Mucosa of stomach (tissue), 1 donor: ENCODE results near the gene CYP27C1.
"Not testable (repeated sequence)": the region's sequence is repeated elsewhere in the genome, so short reads cannot be mapped to it uniquely, and the experiment has no call there.

Source experiments
- H3K27me3 ChIP-seq: one replicate; pipeline ENCODE4 v1.7.0; 2013; ENCODE audit warnings: mild to moderate bottlenecking, low read length; ENCODE audit not compliant: control insufficient read depth, insufficient read depth
- H3K36me3 ChIP-seq: one replicate; pipeline ENCODE4 v1.7.0; 2013; ENCODE audit warnings: low read length; ENCODE audit not compliant: control insufficient read depth, insufficient read depth
- H3K4me1 ChIP-seq: one replicate; pipeline ENCODE4 v1.7.0; 2013; ENCODE audit warnings: mild to moderate bottlenecking, low read length; ENCODE audit not compliant: control insufficient read depth, insufficient read depth
- H3K4me3 ChIP-seq: one replicate; pipeline ENCODE4 v1.7.0; 2013; ENCODE audit warnings: low read length
- H3K9ac ChIP-seq: one replicate; pipeline ENCODE4 v1.7.0; 2013; ENCODE audit warnings: mild to moderate bottlenecking, low read length, moderate library complexity
- H3K9me3 ChIP-seq: one replicate; pipeline ENCODE4 v1.7.0; 2013; ENCODE audit warnings: mild to moderate bottlenecking, low read length, moderate library complexity; ENCODE audit not compliant: control insufficient read depth
- donor health status: Pancreatic carcinoma.

Gene CYP27C1

DNA sequence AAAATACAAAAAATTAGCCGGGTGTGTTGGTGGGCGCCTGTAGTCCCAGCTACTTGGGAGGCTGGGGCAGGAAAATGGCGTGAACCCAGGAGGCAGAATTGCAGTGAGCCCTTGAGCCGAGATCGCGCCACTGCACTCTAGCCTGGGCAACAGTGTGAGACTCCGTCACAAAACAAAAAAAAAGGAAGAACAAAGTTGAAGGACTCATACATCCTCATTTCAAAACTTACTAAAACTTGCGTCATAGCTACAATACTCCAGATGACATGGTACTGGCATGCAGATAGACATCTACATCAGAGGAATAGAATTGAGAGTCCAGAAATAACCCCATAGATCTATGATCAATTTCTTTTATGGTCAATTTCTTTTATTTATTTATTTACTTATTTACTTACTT, 13.6 kb upstream of the CYP27C1 start:
- no peak overlapping the region for H3K4me3 ChIP-seq
- H3K4me1 ChIP-seq = no peaks in the 10 kb centered on the region
- no peaks in the 10 kb centered on the region for H3K36me3 ChIP-seq
- H3K9ac ChIP-seq = no peak overlapping the region
- no peaks in the 10 kb centered on the region for H3K9me3 ChIP-seq
- H3K27me3 ChIP-seq = no peaks in the 10 kb centered on the region

DNA sequence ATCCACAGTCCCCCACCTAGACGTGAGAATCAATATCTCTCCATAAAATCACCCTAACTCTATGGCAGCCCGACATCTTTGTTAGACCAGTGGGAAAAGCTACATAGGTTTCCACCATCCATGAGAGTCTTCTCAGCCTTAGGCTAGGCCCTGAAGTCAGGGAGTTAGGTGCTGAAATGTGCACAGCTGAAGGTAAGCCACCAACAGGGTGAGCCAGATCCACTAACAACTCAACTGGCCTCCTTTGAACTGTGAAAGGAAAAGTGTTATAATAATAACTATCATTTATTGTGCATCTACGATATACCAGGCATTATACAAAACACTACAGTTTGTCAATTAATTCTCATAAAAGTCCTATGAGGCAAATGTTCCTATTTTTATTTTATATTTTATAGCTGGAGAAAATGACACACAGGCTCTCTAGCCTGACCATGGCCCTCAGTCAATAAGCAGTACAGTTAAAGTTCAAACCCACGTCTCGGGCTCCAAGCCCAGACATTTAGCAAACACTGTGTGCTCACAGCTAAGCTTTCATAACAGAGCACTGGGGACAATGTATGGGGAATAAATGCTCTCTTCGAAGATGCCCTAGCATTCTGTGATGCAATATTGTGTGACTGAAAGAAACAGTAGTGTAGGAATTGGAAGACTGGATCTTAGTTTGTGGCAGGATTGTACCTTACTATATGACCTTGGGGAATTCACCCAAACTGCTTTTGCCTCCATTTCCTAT, 11.2 kb upstream of the CYP27C1 start:
- Histone ChIP-seq H3K9me3 (no peaks in the 10 kb centered on the region), H3K4me3 (no peak overlapping the region), H3K27me3 (no peaks in the 10 kb centered on the region), H3K9ac (no peak overlapping the region), H3K4me1 (peaks cover 5% of the 10 kb centered on the region), H3K36me3 (no peaks in the 10 kb centered on the region)

DNA sequence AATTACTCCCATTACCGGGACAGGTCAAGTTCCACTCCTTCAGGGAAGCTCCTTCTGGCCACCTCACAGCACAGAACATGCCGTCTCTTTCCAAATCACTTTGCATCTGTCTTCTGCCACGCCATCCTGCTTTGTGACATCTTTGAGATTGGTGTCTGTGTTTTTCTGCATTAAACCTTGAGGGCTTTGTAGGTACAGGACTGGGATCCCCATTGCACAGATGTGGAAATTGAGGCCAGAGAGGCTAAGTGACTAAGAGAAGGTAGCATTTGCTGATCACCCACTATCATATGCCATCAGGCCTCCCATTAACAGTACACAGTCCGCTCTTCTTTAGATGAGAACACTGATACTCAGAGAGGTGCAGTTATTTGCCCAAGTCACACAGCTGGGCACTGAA, 9.5 kb upstream of the CYP27C1 start:
- H3K27me3 ChIP-seq = no peaks in the 10 kb centered on the region
- H3K9me3 ChIP-seq = no peaks in the 10 kb centered on the region
- H3K4me3 ChIP-seq = no peak overlapping the region
- peaks cover 11% of the 10 kb centered on the region for H3K4me1 ChIP-seq
- no peaks in the 10 kb centered on the region for H3K36me3 ChIP-seq
- H3K9ac ChIP-seq = no peak overlapping the region

DNA sequence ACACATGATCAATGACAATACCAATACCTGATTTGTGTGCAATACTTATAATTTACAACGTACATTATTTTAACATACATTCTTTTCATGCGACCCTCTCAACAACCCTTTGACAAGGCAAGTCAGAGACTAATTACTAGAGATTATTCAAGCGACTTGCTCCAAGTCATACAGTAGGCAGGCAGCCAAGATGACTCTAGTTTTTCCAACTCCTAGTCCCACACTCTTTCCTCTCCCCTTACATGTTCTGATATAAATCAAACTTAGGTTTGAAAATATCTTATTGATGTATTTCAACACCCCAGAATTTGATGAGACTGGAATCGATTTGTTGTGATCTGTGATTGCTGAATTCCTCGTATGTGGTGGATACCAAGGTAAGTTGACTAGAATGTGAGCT, 8.0 kb upstream of the CYP27C1 start:
- no peaks in the 10 kb centered on the region for H3K9me3 ChIP-seq
- H3K4me1 ChIP-seq = peaks cover 11% of the 10 kb centered on the region
- no peaks in the 10 kb centered on the region for H3K27me3 ChIP-seq
- H3K9ac ChIP-seq = no peak overlapping the region
- H3K4me3 ChIP-seq = no peak overlapping the region
- no peaks in the 10 kb centered on the region for H3K36me3 ChIP-seq

DNA sequence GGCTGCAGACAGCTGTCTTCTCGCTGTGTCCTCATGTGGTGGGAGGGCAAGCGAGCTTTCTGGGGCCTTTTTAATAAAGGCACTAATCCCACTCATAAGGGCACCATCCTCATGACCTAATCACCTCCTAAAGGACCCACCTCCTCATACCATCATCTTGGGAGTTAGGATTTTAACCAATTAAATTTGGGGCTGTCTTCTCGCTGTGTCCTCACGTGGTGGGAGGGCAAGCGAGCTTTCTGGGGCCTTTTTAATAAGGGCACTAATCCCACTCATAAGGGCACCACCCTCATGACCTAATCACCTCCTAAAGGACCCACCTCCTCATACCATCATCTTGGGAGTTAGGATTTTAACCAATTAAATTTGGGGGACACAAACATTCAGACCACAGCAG, 7.2 kb upstream of the CYP27C1 start:
- not testable (repeated sequence) for H3K9ac ChIP-seq

DNA sequence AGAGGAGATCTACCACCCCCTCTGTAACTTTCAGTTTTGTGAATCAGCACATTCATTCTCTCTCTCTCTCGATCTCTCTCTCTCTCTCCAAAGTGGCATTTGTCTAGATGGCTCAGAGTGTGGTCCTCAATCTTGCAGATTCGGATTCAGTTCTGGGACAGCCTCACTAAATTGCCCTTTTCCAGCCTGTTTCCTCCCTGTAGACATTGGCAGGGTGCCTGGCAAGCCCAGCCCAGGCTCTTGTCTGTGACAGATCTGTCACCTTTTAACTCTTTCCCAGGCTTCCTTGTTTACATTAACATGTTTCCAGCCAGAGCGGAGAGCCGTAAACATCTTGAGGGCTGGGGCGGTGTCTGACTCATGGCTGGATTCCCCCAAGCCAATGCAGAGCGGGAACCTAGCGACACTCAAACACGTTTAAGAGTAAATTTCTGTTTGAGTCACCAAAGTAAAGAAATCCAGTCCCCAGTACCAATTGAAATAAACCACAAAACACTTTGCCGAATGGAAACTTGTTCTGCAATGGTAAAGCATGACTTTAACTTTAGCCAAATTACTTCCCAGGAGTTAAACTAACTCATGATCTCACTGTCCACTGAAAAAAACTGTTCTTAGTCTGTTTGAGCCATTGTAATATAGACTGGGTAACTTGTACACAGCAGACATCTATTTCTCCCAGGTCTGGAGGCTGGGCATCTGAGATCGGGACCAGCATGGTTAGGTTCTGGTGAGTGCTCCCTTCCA, 6.6 kb upstream of the CYP27C1 start:
- Histone ChIP-seq H3K9me3 (no peaks in the 10 kb centered on the region), H3K4me3 (no peak overlapping the region), H3K9ac (no peak overlapping the region), H3K27me3 (no peaks in the 10 kb centered on the region), H3K36me3 (no peaks in the 10 kb centered on the region), H3K4me1 (peaks cover 11% of the 10 kb centered on the region)

More for the DNA sequence above, 7.2 kb upstream of the CYP27C1 start:
- not testable (repeated sequence) for H3K9me3 ChIP-seq, H3K27me3 ChIP-seq, H3K4me3 ChIP-seq, H3K36me3 ChIP-seq
- H3K4me1 ChIP-seq = peaks cover 11% of the 10 kb centered on the region

DNA sequence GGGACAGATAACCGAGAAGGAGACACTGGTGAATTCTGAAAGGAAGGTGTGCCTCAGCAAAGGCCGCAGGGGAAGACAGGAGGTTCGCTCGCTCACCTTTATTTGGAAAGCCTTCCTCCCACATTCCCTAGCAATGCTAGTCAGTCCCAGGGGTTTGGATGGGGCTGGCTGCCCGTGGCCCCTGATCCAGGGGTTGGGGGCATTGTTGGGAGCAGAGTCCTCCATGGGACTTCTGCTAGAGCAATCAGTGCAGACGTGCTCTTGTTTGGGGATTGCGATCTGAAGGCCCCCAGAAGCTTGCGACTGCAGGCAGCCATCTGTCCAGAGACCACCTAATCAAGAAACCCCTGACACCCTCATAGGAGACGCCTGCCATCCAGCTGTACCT, 6.0 kb upstream of the CYP27C1 start:
- Histone ChIP-seq H3K9ac (no peak overlapping the region), H3K9me3 (no peaks in the 10 kb centered on the region), H3K27me3 (peaks cover 2% of the 10 kb centered on the region), H3K4me1 (peaks cover 11% of the 10 kb centered on the region), H3K36me3 (no peaks in the 10 kb centered on the region), H3K4me3 (no peak overlapping the region)

DNA sequence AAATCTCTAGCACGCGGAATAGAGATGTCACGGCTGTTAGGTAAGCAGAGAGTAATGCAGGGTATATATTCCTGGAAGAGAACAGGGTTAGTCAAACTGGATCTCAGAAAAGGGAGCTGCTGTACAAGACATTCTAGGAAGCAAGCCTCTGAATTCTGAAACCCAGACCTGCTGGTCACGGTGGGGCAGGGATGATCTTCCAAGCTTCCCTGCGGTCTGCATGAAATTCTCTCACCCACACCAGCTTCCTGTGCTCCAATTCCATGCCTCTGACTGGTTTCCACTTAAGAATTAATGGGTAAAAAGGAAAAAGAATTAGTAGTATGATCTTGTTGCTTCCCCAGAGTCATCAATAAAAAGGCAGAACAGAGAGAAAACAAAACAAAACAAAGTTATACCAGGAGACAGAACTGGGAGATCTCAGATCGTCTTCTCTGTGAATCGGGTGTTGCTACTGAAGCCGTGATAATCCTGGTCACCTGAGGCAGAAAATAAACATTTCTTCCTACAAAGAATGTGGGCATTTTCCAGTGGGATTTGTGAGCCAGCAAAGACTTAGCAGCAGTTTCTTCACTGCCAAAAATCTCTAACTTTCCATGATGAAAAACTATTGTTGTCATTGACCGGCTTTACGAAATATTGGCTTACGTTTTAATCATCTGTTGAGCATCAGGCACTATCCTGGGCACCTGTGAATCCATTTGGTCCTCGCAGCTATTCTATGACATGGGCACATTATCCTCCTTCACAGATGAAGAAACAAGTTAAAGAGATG, 5.3 kb upstream of the CYP27C1 start:
- no peaks in the 10 kb centered on the region for H3K36me3 ChIP-seq
- H3K4me1 ChIP-seq = peaks cover 15% of the 10 kb centered on the region
- H3K27me3 ChIP-seq = peaks cover 9% of the 10 kb centered on the region
- no peak overlapping the region for H3K9ac ChIP-seq
- H3K4me3 ChIP-seq = no peak overlapping the region
- H3K9me3 ChIP-seq = no peaks in the 10 kb centered on the region

DNA sequence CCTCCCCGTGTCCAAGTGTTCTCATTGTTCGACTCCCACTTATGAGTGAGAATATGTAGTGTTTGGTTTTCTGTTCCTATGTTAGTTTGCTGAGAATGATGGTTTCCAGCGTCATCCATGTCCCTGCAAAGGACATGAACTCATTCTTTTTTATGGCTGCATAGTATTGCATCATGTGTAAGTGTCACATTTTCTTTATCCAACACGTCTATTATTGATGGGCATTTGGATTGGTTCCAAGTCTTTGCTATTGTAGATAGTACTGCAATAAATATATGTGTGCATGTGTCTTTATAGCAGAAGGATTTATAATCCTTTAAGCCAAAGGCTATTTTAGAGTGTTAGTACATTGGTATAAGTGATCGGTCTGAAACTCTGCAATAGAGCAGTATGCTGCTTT, 4.0 kb upstream of the CYP27C1 start:
- Histone ChIP-seq H3K4me1 (peaks cover 19% of the 10 kb centered on the region), H3K27me3 (peaks cover 19% of the 10 kb centered on the region)
- H3K9ac ChIP-seq, H3K9me3 ChIP-seq, H3K4me3 ChIP-seq, H3K36me3 ChIP-seq: not testable (repeated sequence)

DNA sequence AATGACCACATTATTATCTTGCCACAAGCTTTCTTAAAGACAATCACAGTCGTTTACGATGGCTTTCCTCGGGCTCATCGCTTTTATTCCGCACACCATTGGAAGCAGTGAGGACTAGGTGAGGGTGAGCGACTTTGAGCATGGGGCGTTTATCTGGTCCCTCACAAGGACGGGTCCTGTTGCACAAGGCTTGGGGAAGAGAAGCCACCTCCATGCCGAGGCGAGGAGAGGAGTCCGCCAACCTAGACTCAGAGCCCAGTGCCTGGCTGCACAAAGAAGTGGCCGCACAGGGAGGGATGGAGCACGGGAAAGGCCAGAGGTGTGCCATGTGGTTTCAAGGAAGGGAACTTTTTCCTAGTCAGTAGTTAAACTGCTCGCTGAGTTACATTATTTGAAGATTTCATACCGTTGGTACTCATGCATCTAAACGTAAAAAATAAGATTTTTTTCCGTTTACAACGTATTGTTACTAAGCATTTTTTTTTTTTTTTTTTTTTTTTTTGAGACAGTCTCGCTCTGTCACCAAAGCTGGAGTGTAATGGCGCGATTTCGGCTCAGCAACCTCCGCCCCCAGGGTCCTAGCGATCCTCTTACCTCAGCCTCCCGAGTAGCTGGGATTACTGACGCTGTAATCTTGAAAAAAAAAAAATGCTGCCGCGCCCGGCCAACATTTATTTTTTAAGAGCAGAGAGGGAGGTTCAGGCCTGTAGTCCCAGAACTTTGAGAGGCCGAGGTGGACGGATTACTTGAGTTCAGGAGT, 849 bp upstream of the CYP27C1 start:
- no peaks in the 10 kb centered on the region for H3K9me3 ChIP-seq

DNA sequence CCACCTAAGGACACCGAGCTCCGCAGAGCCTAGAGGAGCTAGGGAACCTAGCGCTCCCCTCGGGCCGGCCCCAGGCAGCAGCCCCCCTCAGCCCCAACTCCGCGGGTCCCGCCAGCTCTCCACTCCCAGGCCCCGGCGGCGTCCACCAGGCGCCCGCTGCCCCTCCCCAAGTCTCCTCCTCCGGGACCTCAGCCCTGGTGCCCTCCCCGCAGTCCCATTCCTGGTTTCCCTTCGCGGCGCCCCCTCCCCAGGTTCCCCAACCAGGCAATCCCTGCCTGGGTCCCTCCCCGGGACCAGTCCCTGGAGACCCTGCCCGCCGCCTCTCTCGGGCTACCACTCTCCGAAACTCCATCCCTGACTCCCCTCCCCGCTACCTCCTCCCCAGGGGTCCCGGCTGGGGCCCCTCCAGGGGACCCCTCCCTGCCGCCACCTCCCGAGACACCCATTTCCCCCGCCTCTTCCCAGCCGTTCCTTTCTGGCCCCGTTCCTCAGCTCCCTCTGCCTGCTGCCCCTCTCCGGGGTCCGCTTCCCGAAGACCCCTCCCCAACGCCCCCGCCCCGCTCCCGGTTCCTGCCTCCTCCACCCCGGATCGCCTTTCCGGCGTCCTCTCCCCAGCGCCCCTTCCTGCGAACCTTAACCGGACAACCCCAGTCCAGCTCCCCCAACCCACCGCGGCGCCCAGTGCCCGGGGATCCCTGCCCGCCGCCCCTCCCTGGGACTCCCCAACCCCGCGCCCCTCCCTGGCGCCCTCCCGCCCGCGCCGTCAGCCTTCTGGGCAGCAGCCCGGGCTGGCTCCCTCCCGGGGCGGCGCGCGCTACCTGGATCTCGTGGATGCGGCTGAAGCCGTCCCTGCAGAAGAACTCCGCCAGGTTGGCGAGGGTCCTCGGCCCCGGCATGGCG, 678 bp downstream of the CYP27C1 start:
- peaks cover 43% of the 10 kb centered on the region for H3K27me3 ChIP-seq
- H3K4me3 ChIP-seq = no peak overlapping the region
- H3K36me3 ChIP-seq = no peaks in the 10 kb centered on the region
- no peaks in the 10 kb centered on the region for H3K9me3 ChIP-seq
- peaks cover 8% of the 10 kb centered on the region for H3K4me1 ChIP-seq
- no peak overlapping the region for H3K9ac ChIP-seq

More for the DNA sequence above, 849 bp upstream of the CYP27C1 start:
- no peak overlapping the region for H3K4me3 ChIP-seq
- peaks cover 11% of the 10 kb centered on the region for H3K4me1 ChIP-seq
- no peak overlapping the region for H3K9ac ChIP-seq
- H3K36me3 ChIP-seq = no peaks in the 10 kb centered on the region
- H3K27me3 ChIP-seq = peaks cover 43% of the 10 kb centered on the region
